ENCODE data around the gene FNBP1. TPM values are rescaled to one million over a fixed set of nuclear protein-coding genes. Genes with fewer than 3 reads are reported as not detected.

The FNBP1 gene
- total RNA-seq, 6 donors from 2014 or later: 34.8 to 85.4 (median 51.6) TPM

GRCh38 chr9:130064621-130065020, 21.6 kb upstream of the FNBP1 start:
- TF ChIP-seq POLR2A (IDR thresholded peaks at IDR 0.05) (no peak), EP300 (IDR thresholded peaks at IDR 0.05) (no peak), POLR2AphosphoS5 (IDR thresholded peaks at IDR 0.05) (no peak), CTCF (IDR thresholded peaks at IDR 0.05) (no peak)
- no peaks in the 10 kb centered on the region for H3K9me3 ChIP-seq
- WGBS, 2 donors: 95 to 97% methylated on average over 3 to 4 of the region's 4 CpGs

DNA sequence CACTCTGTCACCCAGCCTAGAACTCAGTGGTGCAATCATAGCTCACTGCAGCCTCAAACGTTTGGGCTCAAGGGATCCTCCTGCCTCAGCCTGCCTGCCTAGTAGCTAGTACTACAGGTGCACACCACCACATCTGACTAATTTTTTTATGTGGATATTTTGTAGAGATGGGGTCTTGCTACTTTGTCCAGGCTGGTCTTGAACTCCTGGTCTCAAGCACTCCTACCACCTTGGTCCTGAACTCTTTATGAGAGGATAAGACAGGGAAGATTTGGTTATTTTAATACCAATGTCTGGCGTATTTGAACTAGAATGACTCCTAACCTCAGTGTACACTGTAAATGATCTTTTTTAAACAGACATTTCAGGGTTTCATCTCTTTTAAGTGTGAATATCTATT, 19.8 kb upstream of the FNBP1 start:
- H3K9me3 ChIP-seq: no peaks in the 10 kb centered on the region
- peaks cover 3 to 18% (median 8%) of the 10 kb centered on the region in 4 donors for H3K4me1 ChIP-seq
- no peak overlapping the region for H3K4me3 ChIP-seq
- H3K36me3 ChIP-seq: peaks cover 0 to 12% (median 0%) of the 10 kb centered on the region in 4 donors
- ATAC-seq (ENCODE audit: low FRiP score in 2 of 2): no peak
- H3K27ac ChIP-seq: no peak overlapping the region
- H3K27me3 ChIP-seq: no peaks in the 10 kb centered on the region
- WGBS, 2 donors: 71 to 76% methylated on average over 2 of the region's 2 CpGs
- no peak for DNase-seq
- no peak for TF ChIP-seq EP300 (IDR thresholded peaks at IDR 0.05)
- no peak for TF ChIP-seq CTCF (IDR thresholded peaks at IDR 0.05)
- TF ChIP-seq POLR2AphosphoS5 (IDR thresholded peaks at IDR 0.05): no peak
- TF ChIP-seq POLR2A (IDR thresholded peaks at IDR 0.05): no peak

More at GRCh38 chr9:130064621-130065020, 21.6 kb upstream of the FNBP1 start:
- no peak overlapping the region for H3K27ac ChIP-seq
- no peak for ATAC-seq (ENCODE audit: low FRiP score in 2 of 2)
- DNase-seq: no peak
- no peaks in the 10 kb centered on the region for H3K27me3 ChIP-seq
- no peaks in the 10 kb centered on the region for H3K36me3 ChIP-seq
- peaks cover 17 to 35% (median 24%) of the 10 kb centered on the region in 4 donors for H3K4me1 ChIP-seq
- H3K4me3 ChIP-seq: no peak overlapping the region

DNA sequence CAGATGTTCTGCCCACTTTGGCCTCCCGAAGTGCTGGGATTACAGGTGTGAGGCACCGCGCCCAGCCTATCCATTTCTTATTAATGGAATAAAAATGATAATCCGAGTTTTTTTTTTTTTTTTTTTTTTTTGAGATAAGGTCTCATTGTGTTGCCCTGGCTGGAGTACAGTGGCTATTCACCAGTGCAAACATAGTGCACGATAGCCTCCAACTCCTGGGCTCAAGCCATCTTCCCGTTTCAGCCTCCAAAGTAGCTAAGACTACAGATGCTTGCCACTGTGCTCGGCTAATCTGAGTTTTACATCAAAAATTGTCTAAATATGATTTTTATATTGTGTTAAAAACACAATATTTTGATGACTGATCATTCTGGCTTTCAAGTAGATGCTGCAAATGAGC, 17.3 kb upstream of the FNBP1 start:
- Histone ChIP-seq H3K4me1 (peaks cover 4 to 17% (median 7%) of the 10 kb centered on the region in 4 donors), H3K36me3 (peaks cover 0 to 12% (median 0%) of the 10 kb centered on the region in 4 donors), H3K4me3 (no peak overlapping the region), H3K9me3 (no peaks in the 10 kb centered on the region), H3K27me3 (no peaks in the 10 kb centered on the region), H3K27ac (no peak overlapping the region)
- 84 to 89% methylated on average over 7 of the region's 7 CpGs for WGBS, 2 donors
- DNase-seq (no peak), ATAC-seq (ENCODE audit: low FRiP score in 2 of 2) (no peak)
- TF ChIP-seq POLR2AphosphoS5 (IDR thresholded peaks at IDR 0.05) (no peak), CTCF (IDR thresholded peaks at IDR 0.05) (no peak), EP300 (IDR thresholded peaks at IDR 0.05) (no peak), POLR2A (IDR thresholded peaks at IDR 0.05) (no peak)

- no peak for TF ChIP-seq POLR2AphosphoS5 (IDR thresholded peaks at IDR 0.05)
- H3K36me3 ChIP-seq: peaks cover 0 to 12% (median 0%) of the 10 kb centered on the region in 4 donors
- H3K4me3 ChIP-seq: no peak overlapping the region
- no peaks in the 10 kb centered on the region for H3K9me3 ChIP-seq
- WGBS, 2 donors: 57% methylated on average over 3 of the region's 3 CpGs
- H3K4me1 ChIP-seq: peaks cover 13 to 28% (median 15%) of the 10 kb centered on the region in 4 donors
- DNase-seq (no peak), ATAC-seq (ENCODE audit: low FRiP score in 2 of 2) (no peak)
- no peak overlapping the region for H3K27ac ChIP-seq
- H3K27me3 ChIP-seq: no peaks in the 10 kb centered on the region
Observed at GRCh38 chr9:130058887-130059286, 15.9 kb upstream of the FNBP1 start.

DNA sequence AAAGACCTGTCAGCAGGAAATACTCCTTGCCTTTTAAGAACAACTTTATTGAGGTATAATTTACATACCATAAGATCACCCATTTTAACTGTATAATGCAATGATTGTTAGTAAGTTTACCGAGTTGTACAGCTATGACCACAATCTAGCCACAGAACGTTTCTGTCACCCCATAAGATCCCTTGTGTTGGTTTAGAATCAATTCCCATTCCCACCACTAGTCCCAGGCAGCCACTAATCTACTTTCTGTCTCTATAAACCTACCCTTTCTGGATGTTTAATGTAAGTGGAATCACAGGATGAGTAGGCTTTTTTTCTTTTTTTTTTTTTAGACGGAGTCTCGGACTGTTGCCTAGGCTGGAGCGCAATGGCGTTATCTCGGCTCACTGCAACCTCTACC, 15.2 kb upstream of the FNBP1 start:
- TF ChIP-seq CTCF (IDR thresholded peaks at IDR 0.05): peak in 1 of 6 experiments; percentile 11
- no peak for TF ChIP-seq EP300 (IDR thresholded peaks at IDR 0.05)
- H3K4me3 ChIP-seq: no peak overlapping the region
- H3K4me1 ChIP-seq: peaks cover 13 to 31% (median 15%) of the 10 kb centered on the region in 4 donors
- no peaks in the 10 kb centered on the region for H3K9me3 ChIP-seq
- 84 to 88% methylated on average over 7 of the region's 7 CpGs for WGBS, 2 donors
- H3K36me3 ChIP-seq: peaks cover 0 to 12% (median 0%) of the 10 kb centered on the region in 4 donors
- no peak for DNase-seq
- no peaks in the 10 kb centered on the region for H3K27me3 ChIP-seq
- H3K27ac ChIP-seq: no peak overlapping the region
- no peak for ATAC-seq (ENCODE audit: low FRiP score in 2 of 2)
